Epithelial cell of prostate (primary cell): ENCODE results near the gene NYAP1.

Experiments used
- DNase-seq: peaks from one replicate; pipeline ENCODE4 v3.0.0-alpha.2; 2011; ENCODE audit warnings: low read depth, low spot score
- H3K27ac ChIP-seq: fragments of 450-650 bp; 2 replicates; pipeline ENCODE4 v1.5.1; 2017; ENCODE audit warnings: mild to moderate bottlenecking

NYAP1 gene

DNA sequence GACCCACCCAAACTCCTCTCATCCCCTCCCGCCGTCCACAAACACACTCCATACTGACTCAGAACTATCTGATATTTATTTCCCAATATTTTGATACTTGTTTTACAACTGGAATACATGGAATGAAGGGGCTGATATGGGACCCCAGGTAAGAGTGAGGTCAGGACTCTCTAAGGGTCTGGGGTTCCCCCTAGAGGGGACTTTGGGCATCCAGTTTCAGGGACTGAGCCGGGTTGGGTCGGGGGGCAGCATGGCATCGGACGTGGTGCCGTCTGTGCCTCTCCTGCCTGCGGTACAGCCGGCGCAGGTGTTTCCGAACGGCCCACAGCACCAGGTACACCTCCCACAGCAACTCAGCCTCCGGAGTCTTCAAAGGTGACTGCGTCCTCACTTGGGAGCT, 27.2 kb upstream of the NYAP1 start:
- DNase-seq: no peak
- H3K27ac ChIP-seq: no peak overlapping the region

GRCh38 chr7:100457033-100457432, 26.7 kb upstream of the NYAP1 start:
- H3K27ac ChIP-seq: no peak overlapping the region
- DNase-seq: no peak

GRCh38 chr7:100464210-100464660, 19.5 kb upstream of the NYAP1 start, which contains the start of gene SPACDR:
Gene SPACDR (minus strand): TSS chr7:100464260. CDS start chr7:100464025, 235 bp downstream.
- no peak for DNase-seq
- H3K27ac ChIP-seq: no peak within 1 kb of the TSS

- no peak for DNase-seq
- H3K27ac ChIP-seq: no peak overlapping the region
These were observed 18.9 kb upstream of the NYAP1 start for GRCh38 chr7:100464791-100465190.

GRCh38 chr7:100465299-100465698, 18.4 kb upstream of the NYAP1 start:
- DNase-seq: no peak
- no peak overlapping the region for H3K27ac ChIP-seq

DNA sequence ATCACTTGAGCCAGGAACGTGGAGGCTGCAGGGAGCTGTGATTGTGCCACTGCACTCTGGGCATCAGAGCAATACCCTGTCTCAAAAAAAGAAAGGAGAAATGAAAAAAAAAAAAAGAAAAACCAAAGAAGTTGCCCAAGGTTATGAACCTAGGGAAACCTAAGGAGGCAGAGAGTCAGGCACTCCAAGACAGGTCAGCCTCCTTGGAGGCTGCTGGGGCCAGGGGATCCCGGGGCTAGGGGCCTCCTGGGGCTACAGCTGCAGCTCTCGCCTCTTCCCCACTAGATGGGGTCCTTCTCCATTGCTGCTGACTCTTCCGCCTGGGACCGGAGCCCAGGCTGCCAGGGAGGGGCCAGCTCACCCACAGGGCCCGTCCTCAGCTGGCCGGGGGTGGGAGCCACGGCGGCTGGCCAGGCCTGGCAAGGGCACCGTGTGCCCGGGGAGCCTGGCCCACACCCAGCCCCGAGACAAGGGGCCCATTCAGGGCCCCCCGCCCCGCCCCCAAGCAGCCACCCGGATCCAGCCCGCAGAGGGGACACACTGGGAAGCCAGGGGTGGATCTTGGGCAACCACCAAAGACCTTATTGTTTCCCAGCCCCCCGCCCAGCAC, 17.9 kb upstream of the NYAP1 start:
- no peak for DNase-seq

DNA sequence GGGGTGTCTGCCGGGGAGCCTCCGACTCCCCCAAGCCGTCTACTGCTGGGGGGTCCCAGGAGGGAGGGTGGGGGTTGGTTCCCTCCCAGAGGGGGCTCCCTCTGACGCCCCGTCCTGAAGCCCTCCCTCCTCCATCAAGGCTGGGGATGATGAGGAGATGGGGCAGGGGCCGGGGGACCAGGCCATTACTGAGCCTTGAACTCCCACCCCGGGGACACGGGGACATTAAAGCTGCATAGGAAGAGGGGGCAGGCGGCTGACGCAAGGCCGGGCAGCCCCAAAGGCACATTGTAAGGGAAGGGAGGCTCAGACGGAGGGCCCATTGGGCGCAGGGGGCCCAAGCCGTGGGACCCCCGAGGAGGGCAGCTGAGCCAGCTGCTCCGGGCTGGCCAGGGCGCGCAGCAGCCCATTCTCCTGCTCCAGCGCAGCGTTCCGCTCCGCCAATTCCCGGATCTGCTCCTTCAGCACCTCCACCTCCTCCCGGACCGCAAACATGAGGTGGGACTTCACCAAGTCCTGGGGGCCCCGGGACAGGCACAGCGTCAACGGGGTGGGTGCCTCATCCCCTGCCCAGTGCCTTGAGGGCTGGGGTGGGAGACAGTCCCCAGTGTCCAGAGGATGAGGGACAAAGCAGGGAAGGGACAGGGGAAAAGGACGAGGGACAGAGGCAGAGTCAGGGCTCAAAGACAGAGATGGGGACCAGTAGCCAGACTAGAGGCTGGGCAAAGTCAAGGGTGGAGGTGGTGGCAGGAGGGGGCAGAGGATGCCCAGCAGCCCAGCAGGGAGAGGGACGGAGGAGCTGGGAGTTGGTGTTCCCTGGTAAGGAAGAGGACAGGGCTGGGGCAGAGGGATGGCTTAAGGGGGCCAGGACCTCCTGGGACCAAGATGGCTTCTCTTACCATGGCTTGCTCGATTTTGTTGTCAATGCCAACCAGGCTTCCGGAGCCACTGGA, 16.8 kb upstream of the NYAP1 start:
- no peak for DNase-seq
- no peak overlapping the region for H3K27ac ChIP-seq

More for the DNA sequence above, 17.9 kb upstream of the NYAP1 start:
- no peak overlapping the region for H3K27ac ChIP-seq

GRCh38 chr7:100467638-100468373, 15.9 kb upstream of the NYAP1 start:
- no peak overlapping the region for H3K27ac ChIP-seq
- no peak for DNase-seq

DNA sequence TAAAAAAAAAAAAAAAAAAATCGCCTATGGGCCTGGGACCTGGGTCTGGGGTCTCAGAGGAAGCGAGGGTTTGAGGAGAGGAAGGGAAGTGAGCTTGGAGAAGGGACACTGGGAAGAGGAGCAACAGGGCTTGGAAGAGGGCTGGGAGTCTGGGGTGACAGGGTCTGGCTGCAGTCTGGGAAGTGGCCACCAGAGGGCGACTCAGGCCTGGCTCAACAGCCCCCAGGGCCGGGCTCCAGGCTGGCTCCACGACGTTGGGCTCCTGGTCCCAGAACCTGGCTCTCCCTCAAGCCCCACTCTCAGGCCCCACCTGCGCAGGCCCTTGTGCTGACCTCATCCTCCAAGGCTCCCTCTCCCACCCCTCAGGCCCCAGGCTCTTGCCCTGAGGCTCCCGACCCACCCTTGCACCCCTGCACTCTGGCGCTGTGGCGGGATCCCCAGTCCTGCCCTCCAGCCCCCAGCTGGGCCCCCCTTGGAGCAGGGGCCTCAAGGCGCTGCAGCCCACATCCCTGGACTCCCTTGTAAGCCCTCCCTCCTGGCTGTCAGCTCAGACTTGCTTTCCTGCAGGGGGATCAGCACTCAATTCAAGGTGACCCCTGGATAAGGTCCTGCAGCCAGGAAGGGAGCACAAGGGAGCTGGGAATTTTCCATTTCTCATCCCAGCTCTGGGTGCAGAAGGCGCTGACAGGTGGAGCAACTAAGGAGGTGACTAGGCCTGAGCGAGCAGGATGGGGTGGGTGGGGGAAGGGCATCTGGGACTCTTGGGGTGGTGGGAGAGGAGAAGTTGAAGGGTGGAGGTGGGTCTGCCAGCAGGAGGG, 14.3 kb upstream of the NYAP1 start:
- DNase-seq: no peak

DNA sequence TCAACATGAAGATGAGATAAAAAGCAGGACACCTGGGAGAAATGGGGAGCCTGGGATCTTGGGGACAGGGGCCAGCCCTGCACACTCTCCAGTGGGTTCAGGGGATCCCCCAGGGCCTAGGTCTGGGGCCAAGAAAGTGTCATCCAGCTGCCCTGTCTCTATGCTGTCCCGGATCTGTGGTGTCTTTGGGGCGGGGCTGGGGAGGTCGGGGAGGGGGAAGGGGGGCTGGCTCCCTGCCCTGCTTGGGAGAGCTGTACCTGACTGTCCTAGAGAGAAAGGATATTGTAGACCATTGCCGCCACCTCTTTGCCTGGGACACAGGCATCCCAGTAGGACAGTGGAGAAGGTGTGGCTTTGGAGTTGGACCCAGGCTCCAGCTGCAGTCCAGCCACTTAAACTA, 12.7 kb upstream of the NYAP1 start:
- no peak for DNase-seq
- no peak overlapping the region for H3K27ac ChIP-seq

More for the DNA sequence above, 14.3 kb upstream of the NYAP1 start:
- H3K27ac ChIP-seq: no peak overlapping the region

GRCh38 chr7:100472121-100472851, 11.4 kb upstream of the NYAP1 start:
- DNase-seq: no peak
- no peak overlapping the region for H3K27ac ChIP-seq

- DNase-seq: no peak
- H3K27ac ChIP-seq: no peak overlapping the region
These were observed 10.8 kb upstream of the NYAP1 start for GRCh38 chr7:100472854-100473499.

DNA sequence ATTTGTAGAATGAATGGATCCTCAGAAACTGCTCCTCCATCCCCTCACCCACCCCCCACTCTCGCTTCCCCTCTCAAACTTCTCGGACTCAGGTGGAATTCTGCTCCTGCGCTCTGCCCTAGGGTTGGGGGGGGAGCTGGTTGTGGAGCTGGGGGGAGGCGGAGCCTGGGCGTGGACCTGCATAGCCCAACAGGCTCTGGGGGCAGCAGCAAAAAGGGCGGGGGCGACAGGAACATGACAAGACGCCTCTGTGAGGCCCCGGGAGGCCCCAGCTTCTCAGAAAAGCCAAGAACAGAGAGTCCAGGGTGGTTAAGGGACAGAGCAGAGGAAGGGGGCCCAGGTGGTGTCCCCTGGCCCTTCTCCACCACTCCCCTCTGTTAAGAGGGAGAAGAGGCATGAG, 8.2 kb upstream of the NYAP1 start:
- no peak for DNase-seq
- no peak overlapping the region for H3K27ac ChIP-seq

DNA sequence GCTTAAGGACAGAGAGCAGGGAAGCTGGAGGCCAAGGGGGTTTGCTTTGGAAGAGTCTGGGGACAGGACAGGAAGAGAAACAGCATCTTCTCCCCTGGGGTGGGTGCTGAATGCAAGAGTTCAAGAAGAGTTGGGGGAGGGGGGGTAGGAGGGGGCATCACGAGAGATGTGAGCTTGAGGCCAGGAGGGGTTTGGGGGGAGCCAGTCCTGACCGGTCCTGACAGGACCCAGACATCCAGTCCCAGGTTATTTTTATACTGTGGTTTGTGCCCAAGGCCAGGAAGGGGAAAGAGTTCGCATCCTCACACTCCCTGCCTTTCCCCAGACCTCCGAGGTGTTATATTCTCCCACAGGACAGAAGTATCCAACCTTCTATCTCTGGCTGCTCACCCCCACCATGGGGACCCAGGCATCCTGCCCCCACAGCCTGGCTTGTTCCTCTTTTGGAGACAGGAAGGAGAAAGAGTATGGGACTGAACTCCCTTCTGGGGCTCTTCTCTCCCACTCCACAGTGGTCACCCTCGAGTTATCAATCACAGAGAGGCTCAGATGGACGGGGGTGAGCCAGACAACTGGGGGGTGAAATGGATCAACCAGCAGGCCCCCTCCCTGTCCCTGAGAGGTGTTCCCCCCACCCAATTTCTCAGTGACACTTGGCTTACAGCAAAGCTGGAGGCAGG, 7.5 kb upstream of the NYAP1 start:
- DNase-seq: no peak
- no peak overlapping the region for H3K27ac ChIP-seq

DNA sequence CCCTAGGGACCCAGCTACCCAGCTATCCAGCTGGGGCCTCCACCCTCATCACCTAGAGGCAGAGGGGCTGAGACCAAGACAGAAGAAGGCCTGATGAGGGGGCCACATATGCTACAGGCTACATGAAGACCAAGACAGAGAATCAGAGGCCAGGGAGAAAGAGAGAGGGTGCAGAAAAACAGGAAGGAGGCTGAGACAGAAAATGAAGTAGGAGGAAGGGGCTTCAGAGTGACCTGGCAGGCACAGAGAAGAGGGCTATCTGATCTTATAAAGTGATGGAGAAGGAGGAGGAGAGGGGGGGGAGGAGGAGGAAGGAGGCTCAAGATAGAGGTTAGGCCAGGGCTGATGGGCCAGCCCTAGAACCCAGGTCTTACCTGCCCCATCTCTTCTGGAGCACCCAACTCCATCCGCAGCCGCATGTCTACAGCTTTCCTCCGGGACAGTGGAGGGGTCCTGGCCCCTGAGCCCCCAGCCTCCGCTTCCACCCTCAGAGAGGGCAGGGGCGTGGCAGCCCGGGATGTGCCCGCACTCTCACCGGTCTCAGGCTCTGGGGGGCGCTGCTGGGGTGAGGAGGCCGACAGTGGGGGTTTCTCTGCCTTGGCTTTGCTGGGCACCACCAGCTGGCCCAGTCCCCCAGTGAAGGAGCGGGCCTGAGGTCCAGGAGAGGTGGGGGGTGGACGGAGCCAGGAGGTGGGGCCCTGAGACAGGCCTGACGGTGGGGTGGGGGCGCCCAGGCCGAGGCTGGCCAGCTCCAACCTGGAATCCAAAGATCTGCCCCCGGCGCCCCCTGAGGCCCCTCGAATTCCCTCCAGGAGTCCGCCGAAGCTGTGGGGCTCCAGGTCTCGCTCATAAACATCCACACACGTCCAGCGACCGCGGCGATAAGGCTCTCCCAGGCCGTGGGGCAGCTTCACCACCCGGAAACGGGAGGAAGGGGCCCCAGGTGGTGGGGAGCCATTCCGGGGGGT, 6.5 kb upstream of the NYAP1 start:
- DNase-seq: no peak

DNA sequence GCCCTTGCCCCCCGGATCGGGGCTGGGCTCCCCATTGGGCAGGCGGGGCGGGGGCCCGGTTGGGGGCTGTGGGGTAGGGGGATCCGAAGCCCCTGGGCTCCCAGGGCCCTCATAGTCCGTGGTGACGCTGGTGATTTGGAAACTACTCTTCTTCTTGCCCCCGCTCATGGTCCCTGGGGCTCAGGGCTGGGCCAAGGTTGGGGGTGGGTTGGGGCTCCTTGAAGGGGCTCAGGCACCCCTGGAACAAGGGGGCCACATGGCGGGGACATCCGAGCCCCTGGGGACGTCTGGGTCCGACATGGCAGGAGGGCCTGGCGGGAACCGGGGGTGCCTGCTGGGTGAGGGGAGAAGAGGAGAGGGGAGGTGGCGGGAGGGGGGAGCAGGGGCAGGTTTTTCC, 5.9 kb upstream of the NYAP1 start:
- no peak for DNase-seq
- no peak overlapping the region for H3K27ac ChIP-seq

More for the DNA sequence above, 6.5 kb upstream of the NYAP1 start:
- no peak overlapping the region for H3K27ac ChIP-seq
